HCT116 (cell line): ENCODE results near the gene NCOA5.

ENCODE experiments used
- POLR2A ChIP-seq: IDR thresholded peaks from 2 replicates; pipeline ENCODE4 v1.7.0; 2011; ENCODE audit warnings: borderline replicate concordance; ENCODE audit not compliant: insufficient read depth, insufficient read length; ENCODE audit errors: extremely low read depth
- YY1 ChIP-seq: IDR thresholded peaks from 2 replicates; pipeline ENCODE4 v1.6.1; 2011; ENCODE audit warnings: low read length, low read depth, moderate library complexity, mild to moderate bottlenecking; ENCODE audit not compliant: insufficient replicate concordance; ENCODE audit errors: extremely low read depth

GRCh38 chr20:46035713-46036112, 54.0 kb downstream of the NCOA5 start:
- TF ChIP-seq POLR2A (no peak), YY1 (no peak)
